ENCODE results near the gene PGBD1.

Gene PGBD1

DNA sequence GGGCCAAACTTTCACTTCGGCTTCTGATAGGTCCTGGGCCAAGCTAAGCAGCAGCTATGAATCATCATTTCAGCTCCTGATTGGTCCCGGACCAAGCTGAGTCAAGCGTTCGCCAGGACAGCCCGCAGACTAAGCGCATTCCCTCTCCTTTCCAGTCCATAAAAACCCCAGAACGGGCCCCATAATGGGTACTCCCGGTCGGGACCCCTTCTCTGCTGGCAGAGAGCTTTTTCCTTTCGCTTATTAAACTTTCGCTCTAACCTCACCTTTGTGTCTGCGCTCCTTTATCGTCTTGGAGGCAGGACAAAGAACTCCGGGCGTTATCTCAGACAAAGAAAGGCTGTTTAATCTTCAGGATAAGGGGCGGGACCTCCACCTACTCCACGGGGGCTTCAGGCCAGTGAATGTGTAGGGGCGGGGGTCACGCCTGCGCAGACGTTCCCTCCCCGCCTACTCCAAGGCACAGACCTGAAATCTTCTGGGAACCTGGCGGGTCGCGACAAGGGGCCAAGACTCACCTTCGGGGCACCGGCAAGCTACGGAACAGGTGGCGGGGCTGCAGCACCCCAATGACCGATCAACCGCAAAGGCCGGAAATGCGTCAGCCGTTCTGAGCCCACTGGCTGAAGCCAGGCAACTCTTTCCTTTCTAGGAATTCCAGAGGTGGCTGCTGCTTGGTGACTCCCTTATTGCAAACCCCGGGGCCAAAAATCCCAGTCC lies 54.4 kb downstream of the PGBD1 start, which contains the start of gene ZSCAN31:
TSS of gene ZSCAN31 (minus strand) at position 585 of the 720 bp plus-strand sequence. CDS start 6,465 bp downstream, outside the sequence.
- peak; percentile 64 for DNase-seq (ENCODE audit: low read depth)

DNA sequence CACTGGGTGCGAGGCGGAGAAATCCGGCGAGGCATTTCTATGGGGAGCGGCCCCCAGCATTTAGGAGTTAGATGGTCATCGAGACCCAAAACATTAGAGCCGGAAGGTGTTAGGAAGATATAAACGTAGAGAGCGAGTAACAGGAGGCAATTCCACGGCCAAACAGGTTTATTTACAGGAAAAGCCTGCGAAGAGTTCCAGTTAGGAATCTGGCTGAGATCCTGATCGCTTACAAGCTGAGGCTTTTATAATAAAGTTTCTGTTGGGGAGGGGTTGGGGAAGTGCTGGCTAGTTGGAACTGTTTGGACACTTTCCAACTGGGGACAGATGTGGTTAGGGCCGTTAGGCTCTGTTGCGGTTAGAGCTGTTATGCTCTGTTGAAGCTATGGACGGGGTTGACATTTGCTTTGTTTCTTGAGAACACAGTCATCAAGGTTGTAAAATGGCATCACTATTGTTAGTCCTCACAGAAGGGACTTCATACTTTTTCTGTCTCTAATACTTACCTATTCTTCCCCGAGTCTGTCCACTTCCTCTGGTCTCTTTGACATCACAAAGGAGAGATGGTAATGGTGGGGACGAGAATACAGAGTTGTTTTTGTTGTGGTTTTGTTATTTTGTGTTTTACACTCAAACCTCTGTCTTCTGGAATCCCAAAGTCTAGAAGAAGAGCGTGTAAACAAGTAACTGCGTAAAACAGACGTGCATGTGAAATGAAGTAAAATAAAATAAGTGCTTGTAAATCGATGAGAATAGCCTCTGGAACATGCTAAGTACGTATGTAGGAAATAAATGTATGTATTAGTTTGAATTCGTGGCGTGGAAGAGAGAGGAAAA lies 55.1 kb downstream of the PGBD1 start:
- DNase-seq (ENCODE audit: low read depth): no peak

DNA sequence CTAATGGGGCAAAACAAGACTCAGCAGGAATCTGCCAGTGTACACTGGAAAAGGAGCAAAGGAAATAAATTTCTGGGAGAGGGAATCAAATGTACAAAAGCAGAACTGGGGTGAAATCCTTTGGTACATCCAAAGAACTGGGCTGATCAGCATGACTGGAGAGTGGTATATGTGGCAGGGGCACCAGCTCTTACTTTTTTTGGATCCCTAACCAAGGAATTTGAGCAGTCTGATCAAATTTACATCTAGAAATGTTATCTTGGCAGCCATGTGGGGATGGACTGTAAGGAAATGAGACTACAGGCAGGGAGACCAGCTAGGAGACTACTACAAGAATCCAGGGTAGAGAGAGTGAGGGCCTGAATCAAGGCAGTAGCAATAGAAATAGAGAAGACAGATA lies 55.7 kb downstream of the PGBD1 start:
- no peak for DNase-seq (ENCODE audit: low read depth)

DNA sequence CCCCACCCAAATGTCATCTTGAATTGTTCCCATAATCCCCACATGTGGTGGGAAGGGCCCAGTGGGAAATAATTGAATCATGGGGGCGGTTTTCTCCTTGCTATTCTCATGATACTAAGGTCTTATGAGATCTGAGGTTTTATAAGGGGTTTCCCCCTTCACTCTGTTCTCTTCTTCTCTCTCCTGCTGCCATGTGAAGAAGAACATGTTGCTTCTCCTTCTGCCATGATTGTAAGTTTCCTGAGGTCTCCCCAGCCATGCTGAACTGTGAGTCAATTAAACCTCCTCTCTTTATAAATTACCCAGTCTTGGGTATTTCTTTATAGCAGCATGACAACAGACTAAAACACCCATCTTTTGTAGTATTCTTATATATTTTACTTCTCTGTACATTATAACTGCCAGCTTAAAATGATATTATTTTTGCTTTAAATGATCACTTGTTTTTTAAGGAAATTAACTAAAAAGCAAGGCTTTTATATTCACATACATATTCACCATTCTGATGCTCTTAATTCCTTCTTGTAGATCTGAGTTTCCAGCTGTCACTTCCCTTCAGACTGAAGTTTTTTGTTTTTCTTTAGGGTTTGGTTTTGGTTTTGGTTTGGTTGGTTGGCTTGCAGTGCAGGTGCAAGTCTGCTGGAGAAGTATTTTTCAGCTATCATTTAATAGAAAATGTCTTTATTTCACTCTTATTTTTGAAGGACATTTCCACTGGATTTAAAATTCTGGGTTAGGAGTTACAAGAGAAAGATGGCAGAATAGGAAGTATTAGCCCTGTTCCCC lies 59.1 kb downstream of the PGBD1 start:
- no peak for DNase-seq (ENCODE audit: low read depth)

DNA sequence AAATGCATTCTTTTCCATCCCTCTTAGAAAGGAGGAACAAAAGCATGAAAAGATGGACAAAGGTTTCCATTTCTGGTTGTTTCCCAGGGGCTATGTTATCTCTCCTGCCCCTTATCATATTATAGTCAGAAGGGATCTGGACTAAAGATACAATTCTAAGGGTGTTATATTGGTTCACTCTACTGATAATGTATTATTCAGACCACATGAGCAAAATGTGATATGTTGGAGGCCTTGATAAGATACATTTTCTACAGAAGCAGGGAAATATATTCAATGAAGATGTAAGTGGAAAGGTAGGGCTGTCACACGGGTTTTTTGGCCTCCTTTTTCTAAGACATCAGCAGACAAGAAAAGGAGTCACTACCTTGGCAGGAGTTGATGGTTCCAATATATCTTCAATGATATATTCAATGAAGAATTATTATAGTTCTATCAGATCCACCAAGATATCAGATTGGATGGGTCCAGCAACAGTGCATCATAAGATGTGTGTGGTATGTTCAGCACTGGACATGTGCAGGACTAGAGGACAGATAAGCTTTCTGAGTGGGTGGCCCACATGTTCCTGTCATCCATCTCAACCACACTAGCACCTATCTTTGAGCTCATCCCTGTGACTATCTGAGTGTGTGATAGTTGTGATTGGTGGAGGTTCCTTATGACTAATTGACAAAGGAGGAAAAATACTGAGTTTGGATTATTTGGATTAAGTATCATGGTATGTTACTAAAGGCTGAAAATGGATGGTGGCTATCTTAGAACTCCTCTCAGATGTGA lies 62.7 kb downstream of the PGBD1 start:
- DNase-seq (ENCODE audit: low read depth): no peak

DNA sequence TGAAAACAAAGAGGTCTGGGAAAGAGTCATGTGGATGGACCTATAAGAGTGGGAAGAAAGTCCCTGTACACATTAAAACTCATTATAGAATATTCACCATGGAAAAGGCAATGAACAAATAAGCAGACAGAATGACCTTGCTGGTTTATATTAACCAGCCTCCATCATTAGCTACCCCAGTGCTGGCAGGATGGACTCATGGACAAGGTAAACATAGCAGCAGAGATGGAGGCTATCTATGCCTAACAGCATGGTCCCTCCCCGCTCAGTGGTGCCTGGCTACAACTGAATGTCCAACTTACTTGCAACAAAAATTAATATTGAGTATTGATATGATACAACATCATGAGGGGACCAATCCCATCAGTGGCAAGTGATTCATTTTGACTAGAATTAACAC lies 63.8 kb downstream of the PGBD1 start:
- DNase-seq (ENCODE audit: low read depth): no peak

DNA sequence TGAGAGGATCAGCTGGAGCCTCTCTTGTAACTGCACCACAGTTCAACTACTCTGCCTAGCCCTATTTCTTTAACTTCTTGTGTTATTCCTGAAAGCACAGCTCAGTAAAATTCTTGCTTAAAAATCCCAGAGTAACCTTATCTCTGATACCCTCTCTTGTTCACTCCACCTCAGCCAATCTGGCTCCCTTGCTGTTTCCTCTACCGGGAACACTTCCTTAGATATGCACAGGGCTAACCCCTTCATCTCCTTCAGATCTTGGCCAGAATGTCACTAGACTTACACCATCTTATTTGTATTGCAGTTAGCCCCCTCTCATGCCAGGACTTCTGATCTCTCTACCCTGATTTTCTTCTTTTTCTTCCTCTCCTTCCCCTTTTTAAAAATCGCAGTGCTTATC lies 65.7 kb downstream of the PGBD1 start:
- DNase-seq (ENCODE audit: low read depth): no peak

DNA sequence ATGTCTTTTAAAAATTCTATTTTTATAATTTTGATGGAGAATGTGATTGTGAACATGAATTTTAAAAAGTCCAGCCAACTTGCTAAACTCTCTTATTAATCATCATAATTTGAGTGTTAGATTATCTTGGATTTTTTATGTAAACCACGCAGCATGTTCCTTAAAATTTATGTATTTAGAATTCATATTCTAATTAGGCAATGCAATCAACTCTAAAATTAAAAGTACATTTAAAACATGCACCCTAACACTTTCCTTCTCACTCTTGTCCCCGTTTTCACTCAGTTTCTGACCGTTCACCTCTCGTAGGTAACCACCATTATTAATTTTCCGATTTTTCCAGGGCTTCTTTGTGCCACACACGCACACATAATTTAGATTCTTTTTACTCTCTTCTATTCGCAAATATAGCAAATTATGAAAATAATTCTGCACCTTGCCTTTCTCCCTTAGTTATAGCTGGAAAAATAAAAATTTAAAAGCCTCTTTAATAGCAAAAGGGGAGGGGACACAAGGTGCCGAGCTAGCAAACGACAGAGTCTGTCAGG lies 68.0 kb downstream of the PGBD1 start:
- DNase-seq (ENCODE audit: low read depth): no peak

DNA sequence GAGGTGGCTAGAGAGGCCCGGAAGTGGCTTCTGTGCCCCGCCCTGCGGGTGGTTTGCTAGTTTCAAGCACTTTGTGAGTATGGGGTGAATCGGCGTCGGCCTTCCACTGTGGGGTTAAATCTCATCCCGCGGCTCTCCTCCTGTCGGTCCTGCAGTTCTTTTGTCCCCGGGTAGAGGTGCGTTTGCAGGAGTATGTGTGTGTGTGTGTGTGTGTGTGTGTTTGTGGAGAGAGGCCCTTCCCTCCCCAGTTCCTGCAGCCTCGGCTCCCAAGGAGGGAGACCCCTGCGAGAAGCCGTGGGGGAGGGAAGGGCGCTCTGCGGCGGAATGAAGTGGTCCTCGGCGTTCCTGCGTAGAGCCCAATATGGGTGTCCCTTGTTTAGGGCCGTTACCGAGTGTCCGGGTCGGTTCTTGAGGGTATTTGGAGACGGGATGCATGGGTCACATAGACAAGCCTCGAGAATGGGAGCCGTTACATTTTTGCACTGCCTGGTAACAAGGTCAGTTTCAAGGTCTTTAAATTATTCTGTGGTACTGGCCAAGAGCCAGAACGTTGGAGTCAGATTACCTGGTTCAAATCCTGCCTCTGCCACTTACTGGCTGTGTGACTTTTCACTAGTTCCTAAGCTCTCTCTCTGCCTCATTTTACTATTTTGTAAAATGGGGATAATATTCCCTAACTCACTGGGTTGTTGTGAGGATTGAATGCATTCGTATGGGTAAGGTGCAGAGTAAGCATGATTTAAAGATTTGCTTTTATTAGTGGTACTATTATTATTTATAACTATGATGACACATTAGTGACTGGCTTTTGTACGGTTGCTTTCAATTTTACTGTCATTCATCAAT lies 68.7 kb downstream of the PGBD1 start, which contains the start of gene ZKSCAN3:
TSS of gene ZKSCAN3 (plus strand) at position 56 of the 846 bp plus-strand sequence. CDS start 9,640 bp downstream, outside the sequence.
- peak; percentile 67 for DNase-seq (ENCODE audit: low read depth)

DNA sequence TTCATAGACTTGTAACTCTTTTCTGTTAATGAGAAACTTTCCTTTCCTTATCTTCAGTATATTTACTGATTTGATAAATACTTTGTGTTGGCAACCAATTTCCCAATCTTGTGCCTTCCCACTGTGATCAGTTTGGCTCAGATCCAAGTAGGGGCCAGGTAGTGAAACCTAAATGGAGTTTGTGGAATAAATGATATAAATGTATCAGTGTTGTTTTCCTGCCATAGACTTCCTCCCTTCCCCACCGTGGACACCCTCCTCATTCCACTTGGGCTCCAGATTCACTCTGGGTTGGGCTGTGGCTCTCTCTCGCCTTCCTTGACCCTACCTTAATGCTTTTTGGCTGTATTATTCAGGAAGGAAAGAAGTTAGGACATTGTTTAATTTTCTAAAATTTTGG lies 69.7 kb downstream of the PGBD1 start:
- DNase-seq (ENCODE audit: low read depth): no peak

DNA sequence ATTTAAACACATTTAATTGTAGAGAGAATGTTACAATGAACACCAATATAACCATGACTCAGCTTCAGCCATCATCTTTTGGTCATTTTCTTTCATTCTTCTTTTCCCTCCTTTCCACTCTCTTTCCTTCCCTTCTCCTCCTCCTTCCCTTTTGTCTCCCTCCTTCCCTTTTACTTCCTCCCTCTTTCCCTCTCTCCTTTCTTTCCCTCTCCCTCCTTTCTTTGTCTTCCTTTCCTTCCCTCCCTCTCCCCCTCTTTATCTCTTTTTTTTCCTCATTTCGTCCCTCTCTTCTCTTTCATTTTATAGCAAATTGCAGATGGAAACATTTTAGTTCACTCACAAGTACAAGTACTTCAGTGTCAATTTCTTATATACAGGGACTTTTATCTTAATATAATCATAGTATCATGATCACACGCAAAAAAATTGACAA lies 70.1 kb downstream of the PGBD1 start:
- DNase-seq (ENCODE audit: low read depth): no peak

Data from stimulated activated CD8-positive, alpha-beta memory T cell treated with anti-CD3 and anti-CD28 coated beads, Interleukin-12 subunit alpha, Interleukin-12 subunit beta, amount 100 ng/mL, for 4 hours (primary cell).